HG03439 (cell line): ENCODE data around the gene SEMA4D.
A peak's percentile ranks its signal among the peaks of the same experiment; 100 is the strongest.

ENCODE experiments used
- ATAC-seq: cut with Tn5 transposase; IDR thresholded peaks from one replicate; pipeline ENCODE4 v1.9.1; 2021; ENCODE audit warnings: mild to moderate bottlenecking, moderate library complexity; ENCODE audit not compliant: unreplicated experiment

The SEMA4D gene

GRCh38 chr9:89414670-89415324, 83.1 kb downstream of the SEMA4D start:
- no peak for ATAC-seq

- no peak for ATAC-seq
Measured at GRCh38 chr9:89413963-89414638, 83.8 kb downstream of the SEMA4D start.

DNA sequence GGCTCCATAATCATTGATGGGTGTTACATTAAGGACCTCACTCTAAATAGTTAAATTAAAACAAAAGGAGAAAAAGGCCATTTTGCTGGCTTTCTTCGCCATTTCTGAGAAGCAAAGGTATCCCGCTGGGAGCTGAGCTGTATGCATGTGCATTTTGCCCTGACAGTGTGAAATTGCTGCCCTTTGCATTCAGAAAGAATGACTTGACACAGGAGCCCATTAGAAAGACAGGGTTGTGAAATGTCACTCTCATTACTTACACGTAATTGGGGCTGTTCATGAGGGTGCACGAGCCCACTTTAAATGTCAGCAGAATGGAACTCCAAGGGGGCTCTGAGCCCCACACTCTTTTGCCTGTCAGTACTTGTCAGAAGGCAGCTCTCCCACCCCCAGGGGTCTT, 85.0 kb downstream of the SEMA4D start:
- no peak for ATAC-seq

DNA sequence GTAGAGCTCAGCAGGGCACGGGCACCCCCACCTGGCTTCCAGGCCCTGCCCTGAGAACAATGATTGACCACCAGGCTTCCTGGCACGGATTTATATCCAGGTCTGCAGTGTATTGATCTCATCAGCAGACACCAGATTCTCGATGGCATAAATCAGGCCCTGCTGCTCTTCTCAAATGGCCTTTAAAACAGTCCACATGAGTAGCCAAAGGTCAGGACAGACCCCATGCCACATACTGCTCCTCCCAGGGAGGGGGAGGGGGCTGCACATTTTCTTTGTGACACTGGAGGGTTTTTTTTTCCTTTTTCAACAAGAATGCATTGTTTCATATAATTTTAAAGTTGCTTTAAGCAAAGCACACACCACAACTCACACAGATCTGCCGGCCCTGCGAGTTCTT, 85.4 kb downstream of the SEMA4D start:
- ATAC-seq: no peak

- no peak for ATAC-seq
Measured at GRCh38 chr9:89411759-89412158, 86.2 kb downstream of the SEMA4D start.

- ATAC-seq: peak; percentile 38
Measured at GRCh38 chr9:89410641-89411350, 87.1 kb downstream of the SEMA4D start.

DNA sequence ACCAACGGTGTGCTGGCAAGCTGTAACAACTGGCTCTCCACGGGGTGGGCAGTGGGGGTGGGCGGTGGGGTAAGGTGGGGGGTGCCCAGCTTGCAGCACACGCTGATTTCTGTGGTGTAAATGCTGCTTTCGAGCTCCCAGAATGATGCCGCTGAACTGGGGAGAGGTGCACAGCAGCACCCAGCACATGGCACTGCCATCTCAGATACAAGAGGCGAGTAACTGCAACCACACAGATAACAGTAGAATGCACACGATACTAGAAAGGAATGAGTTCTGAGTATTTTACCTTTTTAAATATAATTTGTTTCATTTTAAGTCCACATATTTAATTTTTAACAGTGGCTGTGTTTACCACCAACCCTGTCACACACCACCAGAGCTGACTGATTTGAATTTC, 87.9 kb downstream of the SEMA4D start:
- no peak for ATAC-seq

DNA sequence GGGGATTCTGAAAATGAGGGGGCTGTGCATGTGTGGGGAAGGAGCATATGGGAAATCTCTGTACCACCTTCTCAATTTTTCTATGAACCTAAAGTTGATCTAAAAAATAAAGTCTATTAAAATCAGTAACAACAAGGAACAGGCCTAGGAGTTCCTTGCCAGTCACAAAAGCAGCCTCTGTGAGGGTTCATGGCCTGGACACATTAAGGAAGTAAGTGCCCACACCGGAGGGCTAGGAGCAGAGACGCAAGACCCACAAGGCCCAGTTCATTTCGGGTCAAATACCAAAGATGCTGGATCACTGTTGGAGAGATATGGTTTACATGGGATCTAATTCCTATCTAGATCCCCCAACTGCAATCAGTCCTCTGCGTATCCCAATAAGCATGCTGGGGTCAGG, 88.4 kb downstream of the SEMA4D start:
- ATAC-seq: no peak

GRCh38 chr9:89408628-89409101, 89.2 kb downstream of the SEMA4D start:
- ATAC-seq: no peak

DNA sequence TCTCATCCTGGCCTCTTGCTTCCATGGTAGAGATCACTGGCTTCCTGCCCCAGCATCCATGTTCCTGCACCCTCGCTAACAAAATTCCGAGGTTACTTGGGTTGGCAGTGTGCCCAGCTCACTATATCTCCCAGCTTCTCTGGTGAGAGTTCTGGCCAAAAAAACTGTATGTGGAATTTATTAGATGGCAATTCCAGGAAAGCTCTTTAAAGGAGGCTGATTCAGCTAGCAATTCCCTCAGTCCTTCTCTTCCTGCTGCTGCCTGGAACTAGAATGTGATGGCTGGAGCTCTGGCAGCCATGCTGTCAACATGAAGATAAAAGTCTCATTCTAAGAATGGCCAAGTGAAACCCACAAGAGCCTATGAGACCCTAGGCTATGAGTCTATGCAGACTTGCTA, 90.8 kb downstream of the SEMA4D start:
- no peak for ATAC-seq

DNA sequence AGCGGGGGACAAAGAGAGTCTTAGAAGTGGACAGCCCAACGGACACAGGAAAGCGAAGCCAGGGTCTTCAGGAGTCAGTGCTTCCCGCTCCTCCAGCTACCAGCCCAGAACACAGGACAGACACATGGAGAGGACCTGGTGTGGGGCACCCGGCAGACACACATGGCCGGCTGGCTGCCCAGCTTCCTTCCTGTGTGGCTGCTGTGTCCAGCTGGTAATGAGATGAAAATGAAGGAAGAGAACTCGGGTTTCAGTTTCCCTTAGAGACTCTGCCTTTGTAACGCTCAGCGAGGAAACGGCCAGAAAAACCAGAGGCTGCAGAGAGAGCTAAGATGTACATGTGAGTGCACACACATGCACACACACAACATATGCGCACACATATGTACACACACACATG, 92.1 kb downstream of the SEMA4D start:
- ATAC-seq: peak; percentile 50

DNA sequence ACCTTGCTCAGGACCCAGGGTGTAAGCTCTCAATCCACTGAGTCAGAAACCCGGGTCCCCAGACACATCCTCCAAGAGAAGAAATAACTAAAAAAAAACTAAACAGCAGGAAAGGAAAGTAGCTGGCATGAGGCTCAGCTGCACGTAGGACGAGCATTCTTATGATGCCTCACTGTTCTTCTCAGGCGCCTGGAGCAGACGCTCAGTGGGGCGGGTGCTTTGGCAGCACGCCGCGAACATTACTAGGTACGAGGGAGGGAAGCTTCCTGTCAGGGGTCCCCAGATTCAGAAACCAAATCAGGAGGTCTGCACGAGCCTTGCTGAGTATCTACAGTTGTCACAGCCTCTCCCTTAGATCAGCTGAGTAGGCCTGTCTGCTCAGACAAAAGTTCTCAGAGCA, 93.8 kb downstream of the SEMA4D start:
- ATAC-seq: no peak

DNA sequence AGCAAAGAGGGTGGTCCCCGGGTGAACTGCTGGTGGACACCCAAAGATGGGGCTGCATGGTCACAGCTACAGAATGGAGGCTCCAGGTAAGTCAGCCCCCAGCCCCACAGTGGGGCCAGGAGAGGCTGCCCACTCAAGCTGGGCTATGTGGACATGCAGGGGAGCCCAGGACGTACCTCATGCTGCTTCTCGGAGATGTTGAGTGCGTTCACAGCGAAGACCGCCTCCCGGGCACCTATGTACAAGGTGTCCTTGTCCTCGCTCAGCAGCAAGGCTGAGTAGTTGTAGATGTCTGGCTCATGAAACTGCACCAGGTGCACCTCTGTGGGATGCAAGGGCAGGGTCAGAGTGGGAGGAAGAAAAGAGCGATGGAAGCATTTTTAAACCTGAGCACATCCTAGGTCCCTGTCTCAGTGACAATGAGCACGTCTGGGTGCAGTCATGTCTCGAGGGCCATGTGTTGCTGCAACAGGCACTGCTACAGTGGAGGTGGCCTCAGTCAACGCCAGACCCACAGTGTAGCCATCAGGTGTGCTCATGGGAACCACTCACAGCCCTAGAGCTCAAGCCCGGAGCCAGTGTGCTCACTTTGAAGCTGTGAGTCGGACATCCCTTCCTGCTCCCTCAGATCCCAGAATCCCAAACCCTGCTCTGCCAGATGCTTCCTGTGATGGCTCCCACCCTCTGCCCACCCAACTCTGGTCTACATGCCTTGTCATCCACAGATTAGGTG, 95.1 kb downstream of the SEMA4D start:
- ATAC-seq: no peak

DNA sequence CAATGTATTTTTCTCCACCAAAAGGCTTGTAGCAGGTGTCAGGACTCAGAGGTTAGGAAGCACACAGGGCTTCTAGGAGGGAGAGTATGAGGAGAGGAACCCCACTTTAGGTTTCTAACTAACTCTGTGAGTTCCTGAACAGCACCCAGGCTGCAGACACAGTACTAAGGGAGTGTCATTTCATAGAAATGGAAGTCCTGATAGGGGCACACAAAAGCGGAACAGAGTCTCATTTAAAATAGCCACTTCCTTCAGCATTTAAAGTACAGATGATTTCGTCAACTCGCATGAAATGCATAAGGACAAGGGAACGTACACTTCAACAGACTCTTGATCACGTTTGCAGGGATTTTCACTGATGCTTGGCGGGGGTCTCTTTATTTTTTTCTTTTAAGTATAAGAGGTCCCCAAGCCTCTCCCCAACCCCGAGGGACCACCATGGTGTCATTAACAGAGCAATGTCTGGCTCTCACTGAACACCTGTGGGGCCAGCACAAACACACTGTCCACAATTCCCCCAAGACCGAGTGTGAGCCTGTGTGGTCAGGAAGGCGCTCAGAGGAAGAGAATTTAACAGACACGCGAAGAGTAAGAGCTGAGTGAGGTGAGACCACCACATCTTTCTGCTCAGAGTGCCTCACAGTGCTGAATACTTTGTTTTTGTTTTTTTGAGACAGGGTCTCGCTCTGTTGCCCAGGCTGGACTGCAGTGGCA, 97.4 kb downstream of the SEMA4D start:
- peak; percentile 67 for ATAC-seq

- no peak for ATAC-seq
Measured at GRCh38 chr9:89398621-89399020, 99.3 kb downstream of the SEMA4D start.

GRCh38 chr9:89397471-89397870, 100.4 kb downstream of the SEMA4D start:
- ATAC-seq: no peak

- ATAC-seq: no peak
Measured at GRCh38 chr9:89395931-89396710, 101.8 kb downstream of the SEMA4D start.

DNA sequence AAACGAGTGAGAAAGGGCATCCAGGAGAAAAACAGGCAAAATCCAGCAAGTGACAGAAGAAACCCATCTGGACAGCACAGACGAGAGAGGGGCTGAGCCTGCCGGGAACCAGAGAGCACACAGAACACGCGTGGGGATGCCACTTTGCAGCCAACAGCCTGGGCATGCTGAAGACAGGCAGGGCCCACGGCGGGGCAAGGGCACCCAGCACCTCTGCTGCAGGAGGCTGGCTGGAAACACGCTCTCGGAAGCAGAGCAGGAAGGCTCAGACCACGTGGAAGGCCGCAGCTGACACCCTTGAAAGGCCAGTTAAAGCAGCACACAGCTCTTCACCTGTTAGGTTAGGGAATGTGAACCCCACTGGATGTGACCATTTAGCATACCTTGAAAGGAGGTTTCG, 103.5 kb downstream of the SEMA4D start:
- no peak for ATAC-seq

DNA sequence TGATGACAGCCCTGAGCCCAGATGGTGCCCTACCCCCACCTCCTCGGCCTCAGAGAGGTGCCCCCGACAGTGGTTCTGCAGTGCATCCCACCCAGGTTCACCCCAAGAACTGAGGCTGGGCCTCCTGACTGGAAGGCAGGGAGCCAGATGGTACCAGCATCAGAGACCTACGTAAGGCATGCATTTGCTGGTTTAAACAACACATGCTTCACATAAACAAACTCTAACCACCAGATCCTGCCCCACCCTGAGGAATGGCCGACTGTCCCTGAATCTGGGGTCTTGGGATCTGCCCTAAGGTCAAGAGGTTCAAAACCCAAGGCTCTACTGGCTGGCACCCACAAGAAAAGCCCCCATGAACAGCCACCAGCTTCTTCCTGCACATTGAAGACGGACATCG, 106.3 kb downstream of the SEMA4D start:
- ATAC-seq: no peak

DNA sequence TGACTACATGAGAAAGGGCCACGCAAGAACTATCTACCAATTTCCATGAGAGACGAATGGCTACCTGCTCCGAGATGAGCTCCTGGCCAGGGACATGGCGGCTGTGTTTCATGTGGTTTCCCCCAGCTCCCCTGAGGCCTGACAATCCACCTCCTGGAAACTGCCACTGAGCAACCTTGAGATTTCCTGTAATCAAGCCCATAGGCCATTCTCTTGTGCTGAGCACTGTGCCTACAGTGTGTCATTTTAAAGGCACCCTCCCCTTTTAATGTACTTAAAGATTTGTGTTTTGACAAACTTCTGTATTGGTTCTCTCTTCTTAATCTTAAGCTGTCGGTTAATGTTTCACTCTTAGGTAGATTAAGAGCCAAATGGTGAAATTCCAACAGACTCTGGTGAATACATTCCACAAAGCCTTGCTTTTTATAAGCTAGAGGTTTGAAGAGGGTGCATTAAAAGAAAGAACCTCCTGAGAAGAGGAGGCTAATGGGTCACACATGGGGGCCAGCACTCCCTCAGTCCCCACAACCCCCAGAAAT, 107.3 kb downstream of the SEMA4D start:
- ATAC-seq: no peak
